SU-DHL-6 (cell line): ENCODE measurements around the gene GABRD.

Source experiments
- H2AFZ ChIP-seq: fragments of 200-600 bp; sonication (generic); 2 replicates; pipeline ENCODE4 v1.6.1; 2014; ENCODE audit warnings: low read depth, mild to moderate bottlenecking, moderate library complexity, mixed read lengths, antibody characterized with exemption, low read length; ENCODE audit not compliant: severe bottlenecking
- H3F3A ChIP-seq: fragments of 200-600 bp; shearing (Covaris generic); 2 replicates; pipeline ENCODE4 v1.6.0; 2016; ENCODE audit warnings: antibody characterized with exemption, mild to moderate bottlenecking; ENCODE audit not compliant: insufficient read depth
- H3K27ac ChIP-seq: fragments of 200-600 bp; sonication (generic); 2 replicates; pipeline ENCODE4 v1.5.1; 2016; ENCODE audit warnings: low read depth, mild to moderate bottlenecking, low read length, moderate library complexity, mixed read lengths
- H3K27me3 ChIP-seq: fragments of 200-600 bp; sonication (generic), shearing (Covaris generic); 2 replicates; pipeline ENCODE4 v1.6.0; 2014; ENCODE audit warnings: mild to moderate bottlenecking, low read length
- H3K36me3 ChIP-seq: fragments of 200-600 bp; sonication (generic); 2 replicates; pipeline ENCODE4 v1.6.1; 2014; ENCODE audit warnings: mild to moderate bottlenecking, low read length, mixed read lengths
- H3K4me2 ChIP-seq: fragments of 300-600, 200-600 bp; shearing (Covaris generic), sonication (generic); 2 replicates; pipeline ENCODE4 v1.6.0; 2014; ENCODE audit warnings: low read length, low read depth, mild to moderate bottlenecking; ENCODE audit not compliant: poor library complexity, severe bottlenecking
- H3K4me3 ChIP-seq: fragments of 200-600 bp; sonication (generic); 2 replicates; pipeline ENCODE4 v1.5.1; 2014; ENCODE audit warnings: antibody characterized with exemption, low read length, mild to moderate bottlenecking, mixed read lengths; ENCODE audit not compliant: insufficient read depth, poor library complexity, severe bottlenecking
- H3K79me2 ChIP-seq: fragments of 200-600 bp; sonication (generic); 2 replicates; pipeline ENCODE4 v1.6.1; 2014; ENCODE audit warnings: mild to moderate bottlenecking, low read length, moderate library complexity; ENCODE audit not compliant: insufficient read depth
- H3K9ac ChIP-seq: fragments of 200-600 bp; sonication (generic); 2 replicates; pipeline ENCODE4 v1.7.0; 2014; ENCODE audit warnings: mild to moderate bottlenecking, low read length
- H3K9me2 ChIP-seq: fragments of 200-600 bp; sonication (generic); replicated peaks from 2 replicates; pipeline ENCODE4 v1.6.1; 2014; ENCODE audit warnings: low read length; ENCODE audit not compliant: insufficient read depth
- H3K9me3 ChIP-seq: fragments of 200-600 bp; sonication (generic); 2 replicates; pipeline ENCODE4 v1.6.1; 2014; ENCODE audit warnings: low read length, mixed read lengths; ENCODE audit not compliant: insufficient read depth
- H4K20me1 ChIP-seq: fragments of 200-600 bp; sonication (generic); 2 replicates; pipeline ENCODE4 v1.6.1; 2014; ENCODE audit warnings: low read depth, mild to moderate bottlenecking, antibody characterized with exemption, low read length, moderate library complexity, mixed read lengths
- EZH2phosphoT487 ChIP-seq: fragments of 200-600 bp; sonication (generic), shearing (Covaris generic); conservative IDR thresholded peaks from 2 replicates; pipeline ENCODE4 v1.6.1; 2018; ENCODE audit warnings: mild to moderate bottlenecking, antibody characterized with exemption, low read length, moderate library complexity, mixed read lengths
- TF ChIP-seq, protein P1 (sequence below): fragments of 200-600 bp; sonication (generic); IDR thresholded peaks from one replicate; pipeline ENCODE4 v1.5.1; 2017; ENCODE audit warnings: antibody characterized with exemption, mild to moderate bottlenecking, low read length, moderate library complexity; ENCODE audit not compliant: insufficient read depth, poor library complexity, severe bottlenecking

GABRD gene

DNA sequence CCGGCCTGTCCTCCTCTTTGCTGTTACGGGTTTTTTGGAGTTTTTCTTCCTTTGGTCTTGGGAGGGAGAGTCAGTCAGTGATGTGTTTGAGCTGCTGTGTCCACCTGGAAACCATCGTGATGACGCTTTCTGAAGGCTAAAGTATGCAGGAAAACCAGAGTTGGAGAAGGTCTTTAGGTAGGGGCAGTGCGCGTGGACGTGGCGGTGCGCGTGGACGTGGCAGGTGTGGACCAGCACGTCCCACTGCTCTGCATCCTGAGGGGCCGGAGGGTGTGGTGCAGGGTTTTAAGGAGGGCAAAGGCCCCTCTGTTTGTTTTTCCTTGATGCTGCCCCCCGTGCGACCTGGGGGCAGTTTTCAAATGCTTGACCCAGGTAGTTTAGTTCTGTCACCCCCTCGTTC is 61.0 kb downstream of the GABRD start:
- no peak for TF ChIP-seq EZH2phosphoT487
- TF ChIP-seq, protein P1, sequence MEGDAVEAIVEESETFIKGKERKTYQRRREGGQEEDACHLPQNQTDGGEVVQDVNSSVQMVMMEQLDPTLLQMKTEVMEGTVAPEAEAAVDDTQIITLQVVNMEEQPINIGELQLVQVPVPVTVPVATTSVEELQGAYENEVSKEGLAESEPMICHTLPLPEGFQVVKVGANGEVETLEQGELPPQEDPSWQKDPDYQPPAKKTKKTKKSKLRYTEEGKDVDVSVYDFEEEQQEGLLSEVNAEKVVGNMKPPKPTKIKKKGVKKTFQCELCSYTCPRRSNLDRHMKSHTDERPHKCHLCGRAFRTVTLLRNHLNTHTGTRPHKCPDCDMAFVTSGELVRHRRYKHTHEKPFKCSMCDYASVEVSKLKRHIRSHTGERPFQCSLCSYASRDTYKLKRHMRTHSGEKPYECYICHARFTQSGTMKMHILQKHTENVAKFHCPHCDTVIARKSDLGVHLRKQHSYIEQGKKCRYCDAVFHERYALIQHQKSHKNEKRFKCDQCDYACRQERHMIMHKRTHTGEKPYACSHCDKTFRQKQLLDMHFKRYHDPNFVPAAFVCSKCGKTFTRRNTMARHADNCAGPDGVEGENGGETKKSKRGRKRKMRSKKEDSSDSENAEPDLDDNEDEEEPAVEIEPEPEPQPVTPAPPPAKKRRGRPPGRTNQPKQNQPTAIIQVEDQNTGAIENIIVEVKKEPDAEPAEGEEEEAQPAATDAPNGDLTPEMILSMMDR, result no peak

More for the DNA sequence above, 61.0 kb downstream of the GABRD start:
- no peaks in the 10 kb centered on the region for H3F3A ChIP-seq
- H3K27me3 ChIP-seq, result no peaks in the 10 kb centered on the region
- H3K9me2 ChIP-seq, result no peaks in the 10 kb centered on the region
- H3K27ac ChIP-seq, result no peak overlapping the region
- no peaks in the 10 kb centered on the region for H3K36me3 ChIP-seq
- no peak overlapping the region for H2AFZ ChIP-seq
- peaks cover 18% of the 10 kb centered on the region; the same call in 1 of the 2 replicates for H3K9me3 ChIP-seq
- H3K9ac ChIP-seq, result no peak overlapping the region
- H4K20me1 ChIP-seq, result no peaks in the 10 kb centered on the region
- no peaks in the 10 kb centered on the region for H3K79me2 ChIP-seq
- no peak overlapping the region for H3K4me2 ChIP-seq
- H3K4me3 ChIP-seq, result no peak overlapping the region
